Ectodermal cell (in vitro differentiated cells): ENCODE measurements around the gene SLC44A3. TPM values are rescaled to one million over a fixed set of nuclear protein-coding genes. Genes with fewer than 3 reads are reported as not detected.

Source experiments
- H3K27ac ChIP-seq: 2 replicates; pipeline ENCODE4 v1.7.0; 2013; ENCODE audit warnings: mild to moderate bottlenecking, low read depth, low read length; ENCODE audit not compliant: insufficient read depth, poor library complexity, severe bottlenecking
- H3K27me3 ChIP-seq: 2 replicates; pipeline ENCODE4 v1.7.0; 2013; ENCODE audit warnings: mild to moderate bottlenecking, low read length; ENCODE audit not compliant: insufficient read depth, control insufficient read depth, poor library complexity, severe bottlenecking
- H3K36me3 ChIP-seq: one replicate; pipeline ENCODE4 v1.7.0; 2013; ENCODE audit warnings: low read length; ENCODE audit not compliant: control insufficient read depth, insufficient read depth
- H3K4me1 ChIP-seq: one replicate; pipeline ENCODE4 v1.7.0; 2013; ENCODE audit warnings: low read length; ENCODE audit not compliant: control insufficient read depth, insufficient read depth
- H3K4me3 ChIP-seq: 2 replicates; pipeline ENCODE4 v1.7.0; 2013; ENCODE audit warnings: low read depth, low read length, control low read depth; ENCODE audit not compliant: insufficient read depth
- H3K9me3 ChIP-seq: 2 replicates; pipeline ENCODE4 v1.7.0; 2013; ENCODE audit warnings: mild to moderate bottlenecking, low read length, moderate library complexity; ENCODE audit not compliant: control insufficient read depth
- WGBS, 2 experiments: methylation state at CpG; one replicate each; pipeline ENCODE4 v1.1.7; 2013; ENCODE audit warnings: missing lambda C conversion rate in 2 of 2; 5-methylcytosine and 5-hydroxymethylcytosine counted together
- polyA plus RNA-seq, 4 experiments: library from polyadenylated mRNA; stranded (reverse); fragments of 50-300 nt; gene quantifications; one replicate each; pipeline ENCODE4 v1.2.3, GENCODE V29; 2013

The SLC44A3 gene
- polyA plus RNA-seq (2013, experiment 1 of 4): 0.70 TPM
- polyA plus RNA-seq (2013, experiment 2 of 4): 2.0 TPM
- polyA plus RNA-seq (2013, experiment 3 of 4): 1.4 TPM
- polyA plus RNA-seq (2013, experiment 4 of 4): 1.7 TPM

GRCh38 chr1:94819945-94820746 lies at the start of gene SLC44A3:
Gene SLC44A3 (plus strand): TSS chr1:94820357. CDS start chr1:94820452, 95 bp downstream.
- Histone ChIP-seq H3K36me3 (no peaks in the 10 kb centered on the region), H3K4me3 (peak within 1 kb of the TSS; percentile 61), H3K27me3 (peaks cover 29% of the 10 kb centered on the region), H3K4me1 (no peaks in the 10 kb centered on the region), H3K9me3 (no peaks in the 10 kb centered on the region), H3K27ac (no peak within 1 kb of the TSS)
- 1% methylated on average over 77 of the region's 77 CpGs for WGBS, 2 experiments

GRCh38 chr1:94772230-94772641 lies 47.9 kb upstream of the SLC44A3 start:
- Histone ChIP-seq H3K36me3 (no peaks in the 10 kb centered on the region), H3K4me3 (no peak overlapping the region), H3K27me3 (no peaks in the 10 kb centered on the region), H3K4me1 (no peaks in the 10 kb centered on the region), H3K9me3 (no peaks in the 10 kb centered on the region), H3K27ac (no peak overlapping the region)
- WGBS, 2 experiments: 90 to 94% methylated on average over 5 of the region's 5 CpGs

GRCh38 chr1:94772845-94773244 lies 47.3 kb upstream of the SLC44A3 start:
- H3K36me3 ChIP-seq: no peaks in the 10 kb centered on the region
- no peaks in the 10 kb centered on the region for H3K4me1 ChIP-seq
- H3K4me3 ChIP-seq: no peak overlapping the region
- WGBS, 2 experiments: 89 to 93% methylated on average over 3 of the region's 3 CpGs
- no peaks in the 10 kb centered on the region for H3K27me3 ChIP-seq
- no peaks in the 10 kb centered on the region for H3K9me3 ChIP-seq
- H3K27ac ChIP-seq: no peak overlapping the region

- WGBS, 2 experiments: 89 to 93% methylated on average over 6 of the region's 6 CpGs
- no peak overlapping the region for H3K27ac ChIP-seq
- no peaks in the 10 kb centered on the region for H3K27me3 ChIP-seq
- H3K9me3 ChIP-seq: no peaks in the 10 kb centered on the region
- no peaks in the 10 kb centered on the region for H3K4me1 ChIP-seq
- no peak overlapping the region for H3K4me3 ChIP-seq
- no peaks in the 10 kb centered on the region for H3K36me3 ChIP-seq
Measured at GRCh38 chr1:94773296-94773809, 46.8 kb upstream of the SLC44A3 start.

GRCh38 chr1:94773931-94774422 lies 46.2 kb upstream of the SLC44A3 start:
- H3K36me3 ChIP-seq: no peaks in the 10 kb centered on the region
- H3K9me3 ChIP-seq: no peaks in the 10 kb centered on the region
- no peak overlapping the region for H3K4me3 ChIP-seq
- no peaks in the 10 kb centered on the region for H3K4me1 ChIP-seq
- no peaks in the 10 kb centered on the region for H3K27me3 ChIP-seq
- no peak overlapping the region for H3K27ac ChIP-seq
- WGBS, 2 experiments: 91 to 93% methylated on average over 8 of the region's 8 CpGs

- Histone ChIP-seq H3K27ac (no peak overlapping the region), H3K9me3 (no peaks in the 10 kb centered on the region), H3K27me3 (no peaks in the 10 kb centered on the region), H3K36me3 (no peaks in the 10 kb centered on the region), H3K4me3 (no peak overlapping the region), H3K4me1 (no peaks in the 10 kb centered on the region)
- 94 to 100% methylated on average over 1 of the region's 1 CpG for WGBS, 2 experiments
Measured at GRCh38 chr1:94776474-94776873, 43.7 kb upstream of the SLC44A3 start.

GRCh38 chr1:94777281-94777680 lies 42.9 kb upstream of the SLC44A3 start:
- no peak overlapping the region for H3K27ac ChIP-seq
- H3K27me3 ChIP-seq: no peaks in the 10 kb centered on the region
- no peaks in the 10 kb centered on the region for H3K36me3 ChIP-seq
- no peaks in the 10 kb centered on the region for H3K9me3 ChIP-seq
- H3K4me1 ChIP-seq: no peaks in the 10 kb centered on the region
- H3K4me3 ChIP-seq: no peak overlapping the region

GRCh38 chr1:94778808-94779207 lies 41.3 kb upstream of the SLC44A3 start:
- no peaks in the 10 kb centered on the region for H3K4me1 ChIP-seq
- no peak overlapping the region for H3K27ac ChIP-seq
- H3K27me3 ChIP-seq: no peaks in the 10 kb centered on the region
- no peak overlapping the region for H3K4me3 ChIP-seq
- H3K36me3 ChIP-seq: no peaks in the 10 kb centered on the region
- H3K9me3 ChIP-seq: no peaks in the 10 kb centered on the region

- no peaks in the 10 kb centered on the region for H3K9me3 ChIP-seq
- H3K27ac ChIP-seq: no peak overlapping the region
- WGBS, 2 experiments: 90 to 93% methylated on average over 12 of the region's 12 CpGs
- no peaks in the 10 kb centered on the region for H3K27me3 ChIP-seq
- no peaks in the 10 kb centered on the region for H3K36me3 ChIP-seq
- no peaks in the 10 kb centered on the region for H3K4me1 ChIP-seq
- no peak overlapping the region for H3K4me3 ChIP-seq
Measured at GRCh38 chr1:94783342-94784189, 36.6 kb upstream of the SLC44A3 start.

- H3K9me3 ChIP-seq: no peaks in the 10 kb centered on the region
- no peaks in the 10 kb centered on the region for H3K36me3 ChIP-seq
- no peaks in the 10 kb centered on the region for H3K27me3 ChIP-seq
- no peaks in the 10 kb centered on the region for H3K4me1 ChIP-seq
- no peak overlapping the region for H3K27ac ChIP-seq
- no peak overlapping the region for H3K4me3 ChIP-seq
- 96 to 98% methylated on average over 7 of the region's 7 CpGs for WGBS, 2 experiments
Measured at GRCh38 chr1:94784190-94784515, 36.0 kb upstream of the SLC44A3 start.
